K562 (cell line): ENCODE results near the gene MIEF1. TPM values are rescaled to one million over a fixed set of nuclear protein-coding genes. Genes with fewer than 3 reads are reported as not detected.
A peak's percentile ranks its signal among the peaks of the same experiment; 100 is the strongest.

Experiments
- BRCA1 ChIP-seq, 2 experiments: fragments of 450-650 bp in 1 of 2; sonication (generic) in 1 of 2; formaldehyde crosslinking in 1 of 2; IDR thresholded peaks; 2 replicates each; pipeline versions ENCODE4 v1.5.0 to v1.6.1; 2017 to 2020; ENCODE audit warnings: mild to moderate bottlenecking in 1 of 2, missing genetic modification reagents in 1 of 2
- CTBP1 ChIP-seq: fragments of 450-650 bp; IDR thresholded peaks from 2 replicates; pipeline ENCODE4 v1.6.1; 2016; ENCODE audit warnings: borderline replicate concordance
- GABPA ChIP-seq: fragments of 200-800 bp; sonication (Bioruptor generic); conservative IDR thresholded peaks from 2 replicates; pipeline ENCODE4 v1.6.1; 2016; ENCODE audit warnings: low read depth, missing genetic modification characterization, missing compliant biosample characterization
- HMG20A ChIP-seq: fragments of 450-650 bp; formaldehyde crosslinking; conservative IDR thresholded peaks from 2 replicates; pipeline ENCODE4 v1.4.0; 2020; ENCODE audit warnings: mild to moderate bottlenecking, mixed read lengths
- MCM7 ChIP-seq, 2 experiments: fragments of 450-650 bp; IDR thresholded peaks; 2 replicates each; pipeline ENCODE4 v1.6.1; 2016 to 2018
- RFX1 ChIP-seq: fragments of 450-650 bp; IDR thresholded peaks from 2 replicates; pipeline ENCODE4 v1.6.1; 2016; ENCODE audit warnings: mild to moderate bottlenecking, moderate library complexity
- SAFB2 ChIP-seq: fragments of 200-400 bp; formaldehyde crosslinking; IDR thresholded peaks from 2 replicates; pipeline ENCODE4 v1.6.1; 2018; ENCODE audit warnings: borderline replicate concordance, low read length, low read depth, moderate library complexity; ENCODE audit not compliant: severe bottlenecking
- THRAP3 ChIP-seq: fragments of 450-650 bp; IDR thresholded peaks from 2 replicates; pipeline ENCODE4 v1.6.1; 2016; ENCODE audit warnings: mild to moderate bottlenecking, inconsistent platforms, borderline replicate concordance
- ZFPM2 ChIP-seq: fragments of 250-450 bp; sonication (Bioruptor Pico); IDR thresholded peaks from 2 replicates; pipeline ENCODE4 v1.5.1; 2022; ENCODE audit warnings: mild to moderate bottlenecking
- ZSCAN29 ChIP-seq: fragments of 450-650 bp; IDR thresholded peaks from 2 replicates; pipeline ENCODE4 v1.6.1; 2017
- ZSCAN32 ChIP-seq: fragments of 450-650 bp; formaldehyde crosslinking; IDR thresholded peaks from 2 replicates; pipeline ENCODE4 v1.4.0; 2020; ENCODE audit warnings: mild to moderate bottlenecking, moderate library complexity
- polyA plus RNA-seq, 8 experiments: library from polyadenylated mRNA; depleted of rRNA in 4 of 8; stranded (reverse) in 5 of 8; unstranded in 3 of 8; fragments of >200 nt; fragmentation: Nextera tagmentation in 2 of 8; fragmentation: Illumina TruSeq in 1 of 8; extraction: Ambion mirVana in 2 of 8; extraction: Trizol in 1 of 8; gene quantifications; 2 replicates each; pipeline versions ENCODE4 v1.2.1 to v1.2.3, GENCODE V29; 2011 to 2014; ENCODE audit warnings: inconsistent platforms in 1 of 8, missing spikeins in 1 of 8
- total RNA-seq, 7 experiments: library from RNA; depleted of rRNA in 6 of 7; stranded (reverse); fragments of >200 nt in 6 of 7; fragmentation: Illumina TruSeq in 2 of 7; extraction: Trizol in 2 of 7; gene quantifications; 2 replicates each; pipeline versions ENCODE4 v1.2.1 to v1.2.3, GENCODE V29; 2011 to 2021; ENCODE audit warnings: low replicate concordance in 1 of 7
- TF ChIP-seq, protein P1 (sequence below): fragments of 250-450 bp; sonication (Bioruptor Pico); IDR thresholded peaks from 2 replicates; pipeline ENCODE4 v1.5.0; 2021; ENCODE audit warnings: mild to moderate bottlenecking, moderate library complexity
- TF ChIP-seq, protein P2 (sequence below): fragments of 450-650 bp; conservative IDR thresholded peaks from 2 replicates; pipeline ENCODE4 v1.6.1; 2016; ENCODE audit warnings: missing genetic modification characterization, low read depth, mild to moderate bottlenecking, missing compliant biosample characterization, moderate library complexity
- TF ChIP-seq, protein P3 (sequence below): IDR thresholded peaks from 2 replicates; pipeline ENCODE4 v1.6.1; 2011; ENCODE audit not compliant: insufficient read length; ENCODE audit errors: extremely low read depth

The MIEF1 gene
- total and polyA plus RNA-seq, 9 of the 15 experiments (the other 6 are each of a cell fraction or from before 2014, with no cell fraction given) = 10.9 to 51.8 (median 25.5) TPM

DNA sequence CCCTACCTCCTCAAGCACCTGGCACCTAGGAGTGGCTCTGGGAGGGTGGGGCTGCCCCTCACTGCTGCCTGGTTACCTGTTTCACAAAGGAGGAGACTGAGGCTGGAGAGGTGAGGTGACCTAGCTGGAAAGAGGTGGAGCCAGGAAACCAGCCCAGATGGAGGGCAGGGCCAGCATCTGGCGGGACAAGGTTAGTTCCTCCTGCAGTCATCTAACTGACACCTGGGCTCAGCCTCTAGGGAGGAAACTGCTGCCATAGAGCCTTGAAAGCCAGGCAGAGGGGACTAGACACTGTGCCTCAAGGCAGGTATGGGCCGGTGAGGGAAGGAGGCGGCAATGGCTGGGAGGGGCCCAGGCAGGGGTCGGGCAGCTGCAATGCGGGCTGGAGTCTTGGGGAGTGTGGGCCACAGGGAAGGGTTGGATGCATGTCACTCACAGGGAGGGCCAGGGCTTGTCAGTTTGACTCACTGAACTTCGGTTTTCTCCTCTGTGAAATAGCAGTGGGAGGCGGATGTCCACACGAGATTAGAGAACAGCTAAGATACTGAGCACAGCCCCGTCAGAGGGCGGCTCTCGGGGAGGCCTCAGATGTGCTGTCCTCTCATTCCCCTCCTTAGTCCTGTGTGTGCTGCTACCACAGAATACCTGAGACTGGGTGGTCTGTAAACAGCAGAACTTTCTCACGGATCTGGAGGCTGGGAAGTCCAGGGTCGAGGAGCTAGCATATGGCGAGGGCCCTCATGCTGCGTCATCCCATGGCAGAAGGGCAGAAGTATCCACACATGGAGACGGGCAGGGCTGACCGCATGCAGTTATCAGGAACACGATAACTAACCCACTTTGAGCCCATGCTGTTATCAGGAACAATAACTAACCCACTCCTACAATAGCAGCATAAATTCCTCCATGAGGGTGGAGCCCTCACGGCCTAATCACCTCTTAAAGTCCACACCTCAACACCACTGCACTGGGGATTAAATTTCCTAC, 29.2 kb upstream of the MIEF1 start (continued):
- TF ChIP-seq, protein P1, sequence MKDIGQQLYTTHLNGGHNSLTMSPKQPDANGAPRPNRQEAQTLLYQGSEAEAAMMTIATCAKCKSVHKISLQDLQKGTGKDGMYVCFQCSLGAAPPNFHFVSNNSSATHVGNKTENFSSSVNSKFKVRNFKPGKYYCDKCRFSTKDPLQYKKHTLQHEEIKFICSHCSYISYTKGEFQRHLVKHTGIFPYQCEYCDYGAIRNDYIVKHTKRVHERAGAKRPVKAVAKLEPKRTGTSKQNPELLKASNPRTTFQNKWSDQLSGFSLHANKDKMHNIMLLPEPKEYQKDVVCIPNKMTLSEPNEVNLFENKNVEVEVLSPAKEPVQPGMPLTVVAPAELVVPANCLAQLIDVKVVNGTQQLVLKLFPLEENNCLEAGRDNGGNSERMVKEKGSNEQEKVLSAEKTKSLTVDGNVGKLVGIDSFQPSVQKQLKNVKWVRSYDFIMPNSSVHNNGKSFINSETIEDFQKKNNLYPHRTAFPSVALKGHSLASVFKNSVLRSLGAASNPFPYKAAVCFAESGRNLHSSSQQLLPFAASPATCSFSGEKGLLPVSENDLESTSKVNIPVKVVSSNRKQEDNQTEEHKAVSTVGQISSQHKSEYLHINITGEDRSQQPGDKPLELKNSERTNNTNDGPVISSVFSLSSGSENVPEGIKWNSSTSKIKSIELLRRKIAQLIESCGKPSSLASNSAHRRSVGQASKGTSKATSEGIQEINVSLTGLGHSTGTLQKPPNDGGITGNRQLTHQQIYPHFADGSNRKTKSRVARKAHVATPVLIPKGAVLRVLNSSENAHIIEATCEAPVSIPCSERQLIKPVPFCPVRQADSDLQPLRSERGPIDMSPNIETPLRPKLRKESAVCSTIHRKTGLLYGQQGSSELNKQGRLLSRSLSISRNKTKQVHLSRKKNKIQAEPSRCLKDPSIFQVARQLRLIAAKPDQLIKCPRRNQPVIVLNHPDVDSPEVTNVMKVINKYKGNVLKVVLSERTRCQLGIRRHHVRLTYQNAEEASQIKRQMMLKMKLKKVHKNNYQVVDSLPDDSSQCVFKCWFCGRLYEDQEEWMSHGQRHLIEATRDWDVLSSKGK (CRISPR knock-in tag) = no peak
- TF ChIP-seq, protein P2, sequence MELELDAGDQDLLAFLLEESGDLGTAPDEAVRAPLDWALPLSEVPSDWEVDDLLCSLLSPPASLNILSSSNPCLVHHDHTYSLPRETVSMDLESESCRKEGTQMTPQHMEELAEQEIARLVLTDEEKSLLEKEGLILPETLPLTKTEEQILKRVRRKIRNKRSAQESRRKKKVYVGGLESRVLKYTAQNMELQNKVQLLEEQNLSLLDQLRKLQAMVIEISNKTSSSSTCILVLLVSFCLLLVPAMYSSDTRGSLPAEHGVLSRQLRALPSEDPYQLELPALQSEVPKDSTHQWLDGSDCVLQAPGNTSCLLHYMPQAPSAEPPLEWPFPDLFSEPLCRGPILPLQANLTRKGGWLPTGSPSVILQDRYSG (tag) = 0 out of 2 replicates have a peak, but pooled peaks have one; percentile 20
- no peak for TF ChIP-seq RFX1
- no peak for TF ChIP-seq GABPA (tag)
- TF ChIP-seq SAFB2 = no peak
- TF ChIP-seq THRAP3 = no peak
- TF ChIP-seq ZSCAN32 (CRISPR knock-in tag) = no peak
- TF ChIP-seq ZFPM2 (CRISPR knock-in tag) = no peak
- TF ChIP-seq, protein P3, sequence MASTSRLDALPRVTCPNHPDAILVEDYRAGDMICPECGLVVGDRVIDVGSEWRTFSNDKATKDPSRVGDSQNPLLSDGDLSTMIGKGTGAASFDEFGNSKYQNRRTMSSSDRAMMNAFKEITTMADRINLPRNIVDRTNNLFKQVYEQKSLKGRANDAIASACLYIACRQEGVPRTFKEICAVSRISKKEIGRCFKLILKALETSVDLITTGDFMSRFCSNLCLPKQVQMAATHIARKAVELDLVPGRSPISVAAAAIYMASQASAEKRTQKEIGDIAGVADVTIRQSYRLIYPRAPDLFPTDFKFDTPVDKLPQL = no peak
- TF ChIP-seq CTBP1 = peak; percentile 95
- no peak for TF ChIP-seq MCM7 (IDR thresholded peaks at IDR 0.05)
- TF ChIP-seq ZSCAN29 = no peak
- no peak for TF ChIP-seq BRCA1 (IDR thresholded peaks at IDR 0.05)
- TF ChIP-seq BRCA1 (CRISPR knock-in tag; IDR thresholded peaks at IDR 0.05) = no peak
- no peak for TF ChIP-seq HMG20A (CRISPR knock-in tag)
